NCI-H1105 treated with DMSO at 0.1 percent for 48 hours (cell line): ENCODE data around the gene NECAP2.
"Not testable (repeated sequence)": the region's sequence is repeated elsewhere in the genome, so short reads cannot be mapped to it uniquely, and the experiment has no call there.

Experiments used
- DNase-seq: peaks from one replicate; lab custom pipeline; 2025; lab: John Stamatoyannopoulos, UW

The NECAP2 gene

GRCh38 chr1:16430606-16431005 lies 9.9 kb upstream of the NECAP2 start:
- DNase-seq = no peak

DNA sequence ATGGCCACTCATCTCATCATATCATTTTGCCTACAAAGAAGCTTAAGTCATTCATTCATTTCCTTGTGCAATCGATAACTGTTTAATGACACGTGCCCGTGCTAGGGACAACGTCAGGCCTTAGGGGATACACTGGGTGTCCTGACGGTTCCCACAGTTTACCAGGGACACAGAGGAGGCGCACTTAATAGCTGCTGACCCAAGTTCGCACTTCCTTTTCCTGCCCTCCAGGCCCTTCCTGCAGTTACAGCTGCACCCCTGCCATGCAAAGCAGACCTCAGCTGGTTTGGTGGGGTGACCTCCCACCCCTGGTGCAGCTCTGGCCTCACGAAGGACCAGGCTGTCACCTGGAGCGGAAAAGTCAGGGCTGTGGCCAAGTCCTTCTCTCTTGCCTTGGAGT lies 7.5 kb upstream of the NECAP2 start:
- no peak for DNase-seq

DNA sequence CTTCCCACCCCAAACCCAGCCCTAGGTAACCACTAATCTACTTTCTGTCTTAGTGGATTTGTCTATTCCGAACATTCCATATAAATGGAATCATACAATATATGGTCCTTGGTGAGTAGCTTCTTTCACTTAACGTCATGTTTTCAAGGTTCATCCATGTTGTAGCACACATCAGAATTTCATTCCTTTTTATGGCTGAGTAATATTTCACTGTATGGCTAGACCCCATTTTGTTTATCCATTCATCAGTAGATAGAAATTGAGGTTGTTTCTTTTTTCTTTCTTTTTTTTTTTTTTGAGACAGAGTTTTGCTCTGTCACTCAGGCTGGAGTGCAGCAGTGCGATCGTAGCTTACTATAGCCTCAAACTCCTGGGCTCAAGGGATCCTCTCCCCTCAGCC lies 6.5 kb upstream of the NECAP2 start:
- no peak for DNase-seq

GRCh38 chr1:16434501-16434900 lies 6.0 kb upstream of the NECAP2 start:
- no peak for DNase-seq

DNA sequence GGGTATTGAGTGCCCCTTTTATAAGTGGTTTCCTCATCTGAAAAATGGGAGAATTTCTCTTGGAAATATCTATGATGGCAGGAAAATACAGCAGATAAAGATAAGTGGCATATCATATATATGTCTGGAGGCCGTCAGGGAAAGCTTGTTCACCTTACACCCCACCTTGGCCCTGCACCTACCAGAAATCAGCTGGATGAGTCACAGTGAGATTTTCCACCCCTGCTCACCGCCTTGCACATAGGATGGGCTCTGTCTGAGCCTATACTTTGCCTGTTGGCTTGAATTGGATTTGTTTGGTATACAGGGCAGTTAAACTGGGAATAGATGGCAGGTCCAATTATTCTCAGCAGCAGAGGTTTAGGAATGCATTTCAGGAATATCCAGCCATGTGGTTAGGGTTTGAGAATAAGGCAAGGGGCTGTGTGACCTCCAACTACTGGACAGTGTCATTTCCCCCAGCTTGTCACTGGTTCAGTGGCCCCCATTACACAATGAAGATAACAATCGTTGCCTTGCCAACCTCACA lies 3.5 kb upstream of the NECAP2 start, which contains the start of gene SPATA21:
Gene SPATA21, minus strand, starts transcription at position 479 of the 529 bp plus-strand sequence. CDS start 6,053 bp downstream, outside the sequence.
- no peak for DNase-seq

DNA sequence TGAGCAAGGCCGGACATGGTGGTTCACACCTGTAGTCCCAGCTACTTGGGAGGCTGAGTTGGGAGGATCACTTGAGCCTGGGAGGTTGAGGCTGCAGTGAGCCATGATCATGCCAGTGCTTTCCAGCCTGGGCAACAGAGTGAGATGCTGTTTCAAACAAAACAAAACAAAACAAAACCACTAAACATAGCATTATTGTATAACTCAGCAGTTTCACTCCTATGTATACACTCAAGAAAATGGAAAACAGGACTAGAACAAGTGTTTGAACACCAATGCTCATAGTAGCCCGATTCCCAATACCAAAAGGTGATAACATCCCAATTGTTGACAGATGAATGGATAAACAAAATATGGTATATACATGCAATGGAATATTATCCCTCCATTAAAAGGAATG lies 2.0 kb upstream of the NECAP2 start:
- no peak for DNase-seq

DNA sequence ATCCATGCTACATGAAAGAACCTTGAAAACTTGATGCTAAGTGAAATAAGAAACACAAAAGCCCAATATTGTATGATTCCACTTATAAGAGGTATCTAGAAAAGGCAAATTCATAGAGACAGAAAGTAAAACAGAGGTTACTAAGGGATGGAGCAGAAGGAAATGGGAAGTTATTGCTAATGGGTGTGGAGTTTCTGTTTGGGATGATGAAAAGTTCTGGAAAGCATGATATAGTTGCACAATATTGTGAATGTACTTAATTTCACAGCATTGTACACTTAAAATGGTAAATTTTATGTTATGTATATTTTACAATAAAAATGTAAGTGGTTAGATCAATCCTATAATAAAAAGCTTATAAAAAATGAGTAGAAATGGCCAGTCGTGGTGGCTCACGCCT lies 1.6 kb upstream of the NECAP2 start:
- no peak for DNase-seq

DNA sequence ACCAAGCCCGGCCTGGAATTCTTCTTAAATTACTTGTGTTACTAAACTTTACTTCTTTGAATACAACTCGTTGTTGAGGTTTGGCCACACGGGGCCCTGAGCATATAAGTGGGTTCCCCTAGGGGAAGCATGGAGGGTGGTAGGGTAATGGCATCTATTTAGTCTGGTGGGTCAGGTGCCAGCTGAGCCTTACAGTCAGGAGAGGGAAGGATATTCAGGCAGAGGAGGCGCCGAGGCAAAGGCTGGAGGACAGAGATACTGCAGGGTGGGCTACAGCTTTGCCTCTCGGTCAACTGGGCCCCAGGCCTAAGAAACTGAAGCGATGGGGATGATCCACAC lies 424 bp upstream of the NECAP2 start:
- DNase-seq = no peak

- DNase-seq = no peak
Observed at GRCh38 chr1:16441282-16441665, 750 bp downstream of the NECAP2 start.

DNA sequence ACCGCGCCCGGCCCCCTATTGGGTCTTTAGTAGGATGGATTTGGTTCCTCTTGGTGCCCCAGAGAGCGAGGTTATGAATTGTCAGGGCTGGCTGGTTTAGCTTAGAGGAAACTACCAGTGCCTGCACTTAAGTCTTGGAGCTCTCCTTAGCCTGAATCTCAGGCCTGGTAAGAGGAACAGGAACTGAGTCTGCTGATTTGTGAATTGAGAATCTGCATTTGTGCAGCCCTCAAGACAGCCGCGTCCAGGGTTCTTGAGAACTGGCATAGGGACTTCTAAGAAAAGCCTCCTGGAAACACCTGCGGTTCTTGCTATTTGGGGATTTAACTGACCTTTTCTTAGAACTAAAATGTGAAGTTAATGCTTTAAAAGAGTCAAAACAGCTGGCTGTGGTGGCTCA lies 1.7 kb downstream of the NECAP2 start:
- no peak for DNase-seq

GRCh38 chr1:16442941-16443340 lies 2.4 kb downstream of the NECAP2 start:
- no peak for DNase-seq

- DNase-seq = no peak
Observed at GRCh38 chr1:16443975-16444770, 3.6 kb downstream of the NECAP2 start.

GRCh38 chr1:16445052-16445451 lies 4.5 kb downstream of the NECAP2 start:
- DNase-seq = no peak

DNA sequence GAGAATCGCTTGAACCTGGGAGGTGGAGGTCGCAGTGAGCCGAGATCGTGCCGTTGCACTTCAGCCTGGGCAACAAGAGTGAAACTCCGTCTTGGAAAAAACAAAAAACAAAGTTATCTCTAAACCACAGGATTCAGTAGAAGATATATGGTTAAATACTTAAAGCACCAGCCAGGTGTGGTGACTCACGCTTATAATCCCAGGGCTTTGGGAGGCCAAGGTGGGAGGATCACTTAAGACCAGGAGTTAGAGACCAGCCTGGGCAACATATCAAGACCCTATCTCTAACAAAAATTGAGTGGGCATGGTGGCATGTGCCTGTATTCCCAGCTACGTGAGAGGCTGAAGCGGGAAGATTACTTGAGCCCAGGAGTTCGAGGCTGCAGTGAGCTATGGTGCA lies 5.6 kb downstream of the NECAP2 start:
- no peak for DNase-seq

DNA sequence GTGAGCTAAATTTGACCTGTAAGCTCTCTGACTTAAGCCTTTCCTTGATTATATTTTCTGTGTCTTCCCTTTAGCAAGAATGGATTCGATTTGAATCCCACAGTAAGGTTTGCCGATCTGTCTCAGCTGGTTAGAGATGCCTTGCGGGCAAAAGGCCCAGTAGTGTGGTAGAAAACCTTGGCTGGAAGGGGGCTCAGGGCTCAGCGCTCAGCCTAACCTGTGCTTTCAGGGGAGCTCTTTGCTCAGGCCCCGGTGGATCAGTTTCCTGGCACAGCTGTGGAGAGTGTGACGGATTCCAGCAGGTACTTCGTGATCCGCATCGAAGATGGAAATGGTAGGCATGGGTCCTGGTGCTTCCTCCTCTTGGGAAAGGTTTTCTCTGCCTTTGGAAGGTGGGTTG lies 7.1 kb downstream of the NECAP2 start:
- no peak for DNase-seq

- DNase-seq = no peak
Observed at GRCh38 chr1:16449065-16449464, 8.5 kb downstream of the NECAP2 start.

GRCh38 chr1:16449666-16450065 lies 9.1 kb downstream of the NECAP2 start:
- DNase-seq = no peak

DNA sequence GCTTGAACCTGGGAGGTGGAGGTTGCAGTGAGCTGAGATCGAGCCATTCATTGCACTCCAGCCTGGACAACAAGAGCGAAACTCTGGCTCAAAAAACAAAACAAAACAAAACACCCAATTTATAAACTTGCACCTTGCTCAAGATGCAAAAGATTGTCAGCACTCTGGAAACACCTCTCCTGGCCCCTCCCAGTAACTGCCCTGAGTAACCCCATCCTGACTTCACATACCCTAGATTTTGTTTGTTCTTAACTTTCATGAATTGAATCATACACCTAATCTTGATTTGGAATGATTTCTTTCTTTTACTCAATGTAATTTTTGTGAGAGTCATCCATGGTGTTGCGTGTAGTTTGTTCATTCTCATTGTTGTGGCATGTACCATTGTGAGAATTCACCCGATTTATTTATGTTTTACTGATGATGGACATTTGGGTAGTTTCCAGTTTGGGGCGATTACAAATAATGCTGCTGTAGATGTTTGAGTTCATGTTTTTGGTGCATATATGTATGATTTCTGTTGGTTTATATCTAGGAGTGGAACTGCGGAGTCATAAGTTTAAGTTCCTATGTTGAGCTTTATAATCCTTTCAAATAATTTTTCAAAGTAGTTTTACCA lies 10.4 kb downstream of the NECAP2 start:
- DNase-seq = no peak

GRCh38 chr1:16451841-16452528 lies 11.5 kb downstream of the NECAP2 start:
- no peak for DNase-seq

DNA sequence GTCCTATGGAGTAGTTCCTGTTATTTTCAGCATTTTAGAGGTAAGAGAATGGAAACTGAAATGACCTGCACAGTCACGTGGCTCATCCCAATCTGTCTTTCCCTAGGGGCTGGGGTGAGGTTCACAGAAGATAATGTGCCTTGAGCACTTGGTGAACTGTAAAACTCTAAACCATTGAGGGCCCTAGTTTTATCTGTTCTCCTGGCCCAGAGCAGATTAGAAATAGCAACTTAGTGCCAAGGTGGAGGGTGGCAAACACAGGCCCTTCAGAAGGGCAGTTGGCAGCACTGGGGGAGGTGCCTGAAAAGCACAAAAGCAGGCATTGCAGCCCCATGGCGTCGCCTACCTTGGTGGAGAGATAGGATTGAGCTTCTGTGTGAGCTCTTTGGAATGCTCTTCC lies 14.4 kb downstream of the NECAP2 start:
- not testable (repeated sequence) for DNase-seq

- DNase-seq = not testable (repeated sequence)
Observed at GRCh38 chr1:16456151-16456550, 15.6 kb downstream of the NECAP2 start.

- no peak for DNase-seq
Observed at GRCh38 chr1:16458831-16459230, 18.3 kb downstream of the NECAP2 start.

DNA sequence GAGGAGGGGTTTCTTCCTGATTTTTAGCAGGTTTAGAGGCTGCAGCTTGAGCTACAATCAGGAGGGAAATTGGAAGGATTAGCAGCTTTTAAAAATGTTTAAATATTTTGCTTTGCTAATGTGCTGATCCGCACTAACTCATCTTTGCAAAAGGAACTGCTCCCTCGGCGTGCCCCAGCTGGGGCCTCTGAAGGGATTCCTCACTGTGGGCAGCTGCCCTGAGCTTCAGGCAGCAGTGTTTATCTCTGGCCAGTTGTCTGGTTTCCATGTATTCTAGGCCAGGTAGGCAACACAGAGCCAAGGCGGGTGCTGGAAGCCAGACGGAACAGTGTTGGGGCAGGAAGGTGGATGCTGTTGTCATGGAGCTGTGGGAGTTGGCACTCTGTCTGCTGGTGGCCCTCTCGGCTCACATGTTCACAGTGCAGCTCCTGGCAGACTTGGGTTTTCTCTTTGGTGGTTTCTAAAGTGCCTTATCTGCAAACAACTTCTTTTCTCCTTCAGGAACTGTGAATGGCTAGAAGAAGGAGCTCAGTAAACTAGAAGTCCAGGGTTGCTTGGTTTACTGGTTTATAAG lies 18.9 kb downstream of the NECAP2 start:
- DNase-seq = no peak
